GM20431 (cell line): ENCODE measurements around the gene C9orf153.

Source experiments
- in situ Hi-C: fragments of 300-500 bp; cut with MseI, MboI; formaldehyde crosslinking; loops from one replicate; pipeline ENCODE4 v1.15.0; 2020; ENCODE audit warnings: low sequenced_read_pairs; ENCODE audit not compliant: unreplicated experiment

The C9orf153 gene

DNA sequence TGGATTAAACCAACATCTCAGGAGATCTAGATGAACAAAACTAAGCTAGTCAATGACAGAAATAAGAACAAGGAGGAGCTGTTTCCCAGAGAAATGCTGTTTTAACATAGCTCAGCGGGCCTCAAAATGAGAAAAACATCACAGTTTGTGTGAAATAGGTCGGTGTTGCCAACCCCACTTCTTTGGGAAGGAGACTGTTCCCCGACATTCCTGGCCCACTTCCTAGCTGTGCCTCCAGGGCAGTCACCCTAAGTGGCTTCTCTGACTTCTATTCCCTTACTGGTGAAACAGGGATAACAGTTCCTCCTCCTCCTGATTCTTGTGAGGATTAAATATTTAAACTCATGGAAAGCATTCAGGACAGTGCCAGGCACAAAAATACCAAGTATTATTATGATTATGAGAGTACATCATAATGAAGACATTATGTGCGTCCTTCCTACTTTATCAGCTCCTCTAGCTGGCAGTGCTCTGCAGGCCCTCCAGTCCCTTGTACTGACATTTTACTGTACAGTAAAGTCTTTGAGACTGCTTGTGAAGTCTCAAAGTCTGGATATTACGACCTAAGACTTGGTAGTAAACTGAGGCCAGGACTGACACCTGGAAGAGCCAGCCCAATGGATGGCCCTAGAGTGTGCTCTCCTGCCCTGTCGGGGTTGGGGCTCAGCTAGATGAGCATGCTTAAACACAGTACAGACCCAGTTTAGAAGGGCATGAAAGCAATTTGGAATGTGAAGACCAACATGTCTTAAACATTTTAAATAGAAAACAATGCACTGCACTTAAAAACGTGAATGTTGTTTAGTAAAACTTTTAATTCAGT is 15.6 kb upstream of the C9orf153 start:
- in situ Hi-C loops: no loop called here

GRCh38 chr9:86272221-86272620 is 12.8 kb upstream of the C9orf153 start:
- in situ Hi-C loops: no loop called here

GRCh38 chr9:86263876-86264275 is 4.4 kb upstream of the C9orf153 start:
- in situ Hi-C loops: no loop called here

GRCh38 chr9:86262492-86262891 is 3.0 kb upstream of the C9orf153 start:
- in situ Hi-C loops: no loop called here

DNA sequence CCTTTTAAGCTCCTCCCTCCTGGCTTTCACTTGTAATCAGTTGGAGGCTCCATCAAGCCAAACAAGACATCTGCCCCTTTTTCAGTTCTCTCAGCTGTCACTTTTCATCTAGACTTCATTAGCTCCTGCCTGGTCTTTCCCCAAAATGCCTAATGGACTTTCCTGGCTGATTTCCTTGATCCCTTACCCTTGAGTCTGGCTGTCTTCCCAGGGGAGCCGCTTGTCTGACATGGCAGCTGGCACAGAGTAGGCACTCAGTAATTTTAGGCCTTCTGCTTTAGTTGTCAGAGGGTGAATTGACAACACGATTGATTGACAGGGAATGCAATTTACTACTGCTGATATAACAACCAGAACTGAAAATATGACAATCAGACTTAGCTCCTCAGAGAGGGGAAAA is 2.1 kb downstream of the C9orf153 start:
- in situ Hi-C loops: no loop called here

- in situ Hi-C loops: no loop called here
Observed at GRCh38 chr9:86256653-86257052, 2.8 kb downstream of the C9orf153 start.

DNA sequence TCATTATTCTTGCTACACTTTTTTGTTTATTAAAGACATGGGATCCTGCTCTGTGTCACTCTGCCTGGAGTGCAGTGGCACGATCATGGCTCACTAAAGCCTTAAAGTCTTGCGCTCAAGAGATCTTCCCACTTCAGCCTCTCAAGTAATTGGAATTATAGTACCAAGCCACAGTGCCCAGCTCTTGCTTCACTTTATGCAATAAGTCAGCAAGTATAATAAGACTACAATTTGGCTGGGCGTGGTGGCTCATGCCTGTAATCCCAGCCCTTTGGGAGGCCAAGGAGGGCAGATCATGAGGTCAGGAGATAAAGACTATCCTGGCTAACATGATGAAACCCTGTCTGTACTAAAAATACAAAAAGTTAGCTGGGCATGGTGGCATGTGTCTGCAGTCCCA is 5.9 kb downstream of the C9orf153 start:
- in situ Hi-C loops: no loop called here

DNA sequence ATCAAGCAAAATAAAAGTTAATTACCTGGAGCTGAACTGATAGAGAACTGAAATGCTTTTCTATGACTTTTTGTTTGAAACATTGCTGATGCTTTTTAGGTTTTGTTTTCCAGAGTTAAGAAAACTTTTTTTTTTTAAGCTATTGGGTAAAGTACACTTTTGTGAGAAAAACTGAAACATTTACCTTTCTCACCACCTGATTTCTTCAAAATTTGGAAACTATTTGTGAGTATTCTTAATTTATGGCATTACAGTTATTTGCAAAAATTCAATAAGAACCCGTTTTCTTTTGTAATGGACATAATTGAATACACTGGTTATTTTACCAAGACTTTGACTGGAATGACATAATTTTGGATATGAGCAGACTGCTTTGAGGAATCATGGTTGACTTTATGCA is 6.6 kb downstream of the C9orf153 start:
- in situ Hi-C loops: no loop called here

GRCh38 chr9:86250123-86250522 is 9.3 kb downstream of the C9orf153 start:
- in situ Hi-C loops: no loop called here

DNA sequence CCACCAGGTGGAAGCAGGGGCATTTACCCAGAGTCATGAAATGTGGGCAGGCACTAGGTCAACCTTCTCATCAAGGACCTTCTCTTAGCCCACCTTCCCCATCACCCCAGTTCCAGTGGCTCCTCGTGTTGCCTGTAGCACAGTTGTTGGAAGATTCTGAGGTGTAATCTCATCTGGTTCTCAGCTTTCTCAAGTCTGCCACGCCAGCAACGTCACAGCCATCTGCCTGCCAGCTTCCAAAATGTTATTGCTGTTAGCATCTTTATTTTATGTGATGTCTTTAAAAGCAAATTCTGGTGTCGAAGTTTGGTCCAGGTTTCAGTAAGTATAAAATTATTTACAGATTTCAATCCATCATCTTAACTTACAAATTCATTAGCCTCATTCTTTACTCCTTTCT is 10.7 kb downstream of the C9orf153 start:
- in situ Hi-C loops: no loop called here

- in situ Hi-C loops: no loop called here
Observed at GRCh38 chr9:86246752-86247161, 12.7 kb downstream of the C9orf153 start.

- in situ Hi-C loops: no loop called here
Observed at GRCh38 chr9:86242071-86242470, 17.4 kb downstream of the C9orf153 start.

DNA sequence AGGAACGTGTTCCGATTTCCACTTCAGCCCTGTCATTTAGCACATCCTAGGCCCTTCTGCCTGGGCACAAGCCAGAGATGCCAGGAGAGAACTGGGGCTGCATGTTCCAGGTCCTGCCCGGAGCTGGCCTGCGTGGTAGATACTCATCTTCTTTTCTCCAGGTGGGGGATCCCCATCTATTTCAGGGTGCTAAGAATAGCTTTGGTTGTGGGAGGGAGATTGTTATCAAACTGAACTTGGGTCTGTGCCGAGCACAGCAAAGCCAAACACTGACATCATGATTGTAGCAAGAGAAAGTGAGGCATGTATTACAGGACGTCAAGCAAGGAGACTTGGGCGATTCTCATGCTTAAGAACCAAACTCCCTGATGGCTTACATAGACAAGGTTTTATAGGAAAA is 18.2 kb downstream of the C9orf153 start:
- in situ Hi-C loops: no loop called here

GRCh38 chr9:86238861-86239770 is 20.3 kb downstream of the C9orf153 start:
- in situ Hi-C loops: no loop called here

DNA sequence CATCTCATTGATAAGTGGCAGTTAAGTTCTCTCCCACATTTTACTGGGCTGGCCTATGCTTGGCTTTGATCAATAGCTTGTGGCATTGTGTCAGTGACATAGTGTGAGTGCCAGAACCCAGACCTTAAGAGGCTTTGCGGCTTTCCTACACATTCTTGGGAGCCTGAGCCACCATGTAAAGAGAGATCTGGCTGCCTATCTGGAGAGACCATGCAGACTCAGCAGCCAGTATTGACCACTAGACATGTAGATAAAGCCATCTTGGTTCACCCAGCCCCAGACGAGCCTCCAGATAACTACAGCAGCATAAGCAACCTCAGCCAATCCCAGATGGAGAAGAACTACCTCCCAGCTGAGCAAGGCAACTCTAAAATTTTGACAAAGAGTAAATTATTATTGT is 28.6 kb downstream of the C9orf153 start:
- in situ Hi-C loops: no loop called here

DNA sequence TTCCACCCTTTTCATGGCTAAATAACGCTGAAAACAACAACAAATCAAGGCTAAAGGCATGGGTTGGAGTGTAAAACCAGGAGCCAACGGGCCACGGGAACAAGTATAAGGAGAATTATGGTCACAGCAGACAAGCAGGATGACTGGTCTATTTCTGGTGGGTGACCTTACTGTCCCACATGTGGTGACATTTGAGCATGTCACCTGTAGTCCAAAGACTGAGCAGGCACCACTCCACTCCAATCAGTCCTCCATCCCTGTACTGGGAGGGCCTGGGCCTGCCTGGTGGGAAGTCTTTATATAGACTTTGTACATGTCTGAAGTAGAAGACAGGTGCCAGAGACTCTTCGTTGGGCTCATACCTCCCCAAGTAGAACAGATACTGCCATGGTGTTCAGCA is 36.8 kb downstream of the C9orf153 start:
- in situ Hi-C loops: no loop called here

DNA sequence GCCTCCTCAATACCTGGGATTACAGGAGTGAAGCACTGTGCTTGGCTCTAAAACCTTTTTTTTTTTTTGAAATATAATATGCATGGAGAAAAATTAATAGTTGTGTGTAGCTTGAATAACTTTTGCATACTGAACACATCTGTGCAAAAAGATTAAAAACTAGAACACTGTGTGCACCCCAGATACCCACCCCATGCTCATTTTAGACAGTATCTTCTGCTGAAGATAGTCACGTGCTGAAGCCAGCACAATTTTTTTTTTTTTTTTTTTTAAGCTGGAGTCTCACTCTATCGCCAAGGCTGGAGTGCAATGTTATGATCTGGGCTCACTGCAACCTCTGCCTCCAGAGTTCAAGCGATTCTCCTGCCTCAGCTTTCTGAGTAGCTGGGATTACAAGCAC is 39.9 kb downstream of the C9orf153 start:
- in situ Hi-C loops: no loop called here

GRCh38 chr9:86217076-86217755 is 42.2 kb downstream of the C9orf153 start:
- in situ Hi-C loops: no loop called here

DNA sequence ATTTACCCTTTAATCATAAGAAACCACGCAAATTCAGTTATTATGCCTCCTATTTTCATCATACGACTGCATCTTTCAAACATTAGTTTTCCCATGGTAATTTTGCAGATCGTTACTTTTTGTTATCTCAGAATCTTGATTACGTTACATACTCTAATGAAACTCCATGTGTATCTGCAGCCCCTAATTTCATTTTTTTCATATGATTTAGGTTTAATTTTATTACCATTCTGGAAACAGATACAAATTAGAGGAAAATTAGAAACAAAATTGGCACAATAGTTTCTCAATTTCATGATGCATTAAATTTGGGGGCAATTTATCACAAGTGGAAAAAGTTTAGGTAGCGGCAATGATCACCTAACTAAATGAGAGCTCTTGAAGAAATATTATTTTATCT is 52.3 kb downstream of the C9orf153 start:
- in situ Hi-C loops: no loop called here

- in situ Hi-C loops: no loop called here
Observed at GRCh38 chr9:86202338-86202882, 57.0 kb downstream of the C9orf153 start.
